Measurements from ENCODE around the gene CXCR6.

The CXCR6 gene

DNA sequence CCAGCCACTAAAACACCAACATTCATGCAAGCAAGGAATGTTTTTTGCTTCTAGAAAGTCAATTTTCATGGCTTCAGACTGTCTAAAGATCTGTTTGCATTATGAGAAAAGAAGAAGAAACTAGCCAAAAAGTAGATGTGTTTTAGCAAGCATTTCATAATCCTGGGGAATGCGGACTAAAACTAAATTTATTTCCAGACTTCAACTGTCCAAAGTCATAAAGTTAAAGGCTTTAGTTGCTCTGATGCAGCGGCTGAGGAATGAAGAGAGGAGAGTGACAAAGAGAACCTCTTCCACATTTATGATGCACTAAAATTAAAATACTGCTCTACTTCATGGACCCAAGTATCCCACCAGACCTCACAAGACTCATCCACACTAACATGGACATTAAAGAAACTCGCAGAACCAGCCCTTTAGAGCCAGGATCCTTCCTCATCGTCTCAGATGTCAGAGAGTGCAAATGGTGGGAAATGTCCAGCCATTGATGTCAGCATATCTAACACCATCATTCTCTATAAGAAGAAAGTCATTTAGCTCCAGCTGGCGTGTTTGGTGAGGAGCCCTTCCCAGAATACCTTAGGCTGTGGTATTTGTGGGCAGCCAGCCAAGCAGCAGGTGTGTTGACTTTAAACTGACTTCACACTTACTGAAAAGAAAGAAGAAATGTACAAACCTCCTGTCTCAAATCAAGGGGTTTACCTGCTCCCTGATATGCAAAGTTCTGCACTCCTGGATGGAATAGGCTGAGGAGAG is 34.9 kb downstream of the CXCR6 start:
- no peak for TF ChIP-seq ZNF274 (IDR thresholded peaks at IDR 0.05; ENCODE audit: low read depth, low read length)
- no peak overlapping the region for H3K4me3 ChIP-seq (ENCODE audit: low read length)

DNA sequence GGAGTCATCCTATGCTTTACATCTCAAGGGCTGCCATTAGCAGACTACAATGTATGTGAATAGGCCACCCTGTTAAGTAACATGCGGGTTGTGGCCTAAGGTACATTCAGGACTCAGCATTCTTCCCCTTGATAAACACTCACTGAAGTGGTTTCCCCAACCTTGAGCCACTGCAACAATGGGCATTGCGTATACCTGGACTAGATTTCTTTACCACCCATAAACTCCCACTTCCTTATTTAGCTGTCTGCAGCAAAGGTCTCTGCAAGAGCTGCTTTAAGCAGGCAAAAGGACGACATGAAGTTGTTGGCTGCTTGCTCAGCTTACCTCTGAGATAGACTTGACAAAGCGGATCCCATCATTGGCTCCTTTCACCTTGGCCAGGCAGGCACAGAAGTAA is 36.1 kb downstream of the CXCR6 start:
- H3K4me3 ChIP-seq (ENCODE audit: low read length): no peak overlapping the region
- no peak for TF ChIP-seq ZNF274 (IDR thresholded peaks at IDR 0.05; ENCODE audit: low read depth, low read length)

DNA sequence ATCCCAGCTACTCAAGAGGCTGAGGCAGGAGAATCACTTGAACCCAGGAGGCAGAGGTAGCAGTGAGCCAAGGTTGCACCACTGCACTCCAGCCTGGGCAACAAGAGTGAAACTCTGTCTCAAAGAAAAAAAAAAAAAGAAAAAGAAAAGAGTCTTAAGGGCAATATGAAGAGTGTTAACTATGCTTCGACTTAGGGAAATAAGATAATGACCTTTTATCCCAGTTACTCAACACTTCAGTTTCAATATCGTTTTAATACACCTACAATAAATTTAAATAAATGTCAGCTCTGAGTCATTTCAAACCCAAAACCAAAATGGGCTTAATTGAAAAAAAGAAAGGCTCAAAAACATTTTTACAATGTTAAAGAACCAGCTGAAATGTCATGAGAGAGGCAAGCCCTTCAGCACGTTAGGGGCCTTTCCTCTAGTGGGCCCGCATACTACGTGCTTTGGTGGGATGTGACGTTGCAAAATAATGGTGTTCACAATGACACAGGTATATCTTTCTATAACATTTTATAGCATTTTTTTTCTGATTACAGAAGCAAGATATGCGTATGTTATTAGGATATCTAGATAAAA is 37.1 kb downstream of the CXCR6 start:
- H3K4me3 ChIP-seq (ENCODE audit: low read length): no peak overlapping the region
- no peak for TF ChIP-seq ZNF274 (IDR thresholded peaks at IDR 0.05; ENCODE audit: low read depth, low read length)

DNA sequence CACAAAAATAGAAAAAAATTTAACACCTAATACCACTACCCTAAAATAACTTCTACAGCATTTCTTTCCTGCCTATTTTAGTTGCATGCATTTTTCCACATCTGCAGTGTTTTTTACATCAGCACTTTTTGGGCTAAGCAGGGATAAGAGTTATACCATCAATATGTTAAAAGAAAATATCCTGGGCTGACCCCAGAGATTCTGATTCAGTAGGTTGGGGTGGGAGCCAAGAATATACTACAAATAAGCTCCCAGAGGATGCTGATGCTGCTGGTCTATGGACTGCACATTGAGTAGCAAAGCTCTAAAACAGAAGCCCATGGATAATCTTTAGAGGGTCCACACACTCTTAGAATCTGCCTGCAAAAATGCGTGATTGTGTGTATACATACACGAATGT is 37.6 kb downstream of the CXCR6 start:
- no peak overlapping the region for H3K4me3 ChIP-seq (ENCODE audit: low read length)
- TF ChIP-seq ZNF274 (IDR thresholded peaks at IDR 0.05; ENCODE audit: low read depth, low read length): no peak

DNA sequence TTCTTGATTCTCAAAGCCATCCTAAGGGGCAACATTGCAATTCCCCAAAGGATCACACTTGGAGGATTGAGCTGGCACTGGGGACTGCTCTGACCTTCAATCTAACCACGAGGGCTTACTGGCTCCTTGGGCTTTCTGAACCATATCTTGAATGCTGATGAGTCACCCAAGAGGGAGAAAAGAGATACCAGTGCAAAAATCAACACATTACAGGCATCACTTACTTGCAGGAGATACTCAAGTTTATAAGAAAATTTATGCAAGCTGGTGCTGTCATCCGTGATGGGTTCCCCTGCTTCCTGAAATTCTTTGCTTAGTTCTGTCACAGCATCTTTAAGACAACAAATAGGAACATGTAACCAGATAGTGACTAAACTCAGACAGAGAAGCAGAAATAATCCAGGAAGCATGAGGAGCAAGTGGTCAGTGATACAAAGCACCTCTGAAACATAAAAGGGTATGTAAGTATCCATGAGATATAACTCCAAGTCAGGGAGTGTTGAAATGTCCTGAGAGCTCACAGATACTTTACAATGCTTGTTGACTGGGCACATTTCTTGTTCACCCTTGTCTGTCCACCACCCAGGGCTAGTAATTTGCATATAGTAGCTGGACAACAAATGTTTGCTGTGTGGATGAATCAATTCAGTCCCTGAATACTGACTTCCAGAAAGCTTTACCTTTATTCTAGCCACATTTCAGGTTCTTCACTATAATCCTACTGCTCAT is 38.2 kb downstream of the CXCR6 start:
- no peak for TF ChIP-seq ZNF274 (IDR thresholded peaks at IDR 0.05; ENCODE audit: low read depth, low read length)

DNA sequence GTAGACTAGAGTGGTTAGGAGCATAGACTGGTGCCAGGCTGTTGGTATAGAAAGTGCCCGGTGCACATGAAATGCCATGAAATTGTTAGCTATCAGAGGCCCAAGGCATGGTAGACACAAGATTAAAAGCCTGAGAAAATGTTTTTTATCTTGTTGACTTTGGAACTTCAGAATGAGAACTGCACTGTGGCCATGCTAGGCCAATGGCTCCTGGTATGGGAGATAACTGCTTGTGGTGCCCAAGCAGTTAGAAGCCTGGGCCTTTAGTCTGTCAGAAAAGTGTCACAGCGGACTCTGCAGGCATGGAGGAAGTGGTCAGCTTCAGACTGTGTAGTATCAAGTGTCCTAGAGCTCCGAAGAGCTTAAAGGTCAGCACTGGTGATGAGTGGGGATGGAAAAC is 40.5 kb downstream of the CXCR6 start:
- H3K4me3 ChIP-seq (ENCODE audit: low read length): no peak overlapping the region
- TF ChIP-seq ZNF274 (IDR thresholded peaks at IDR 0.05; ENCODE audit: low read depth, low read length): no peak

More for the DNA sequence above, 38.2 kb downstream of the CXCR6 start:
- no peak overlapping the region for H3K4me3 ChIP-seq (ENCODE audit: low read length)

DNA sequence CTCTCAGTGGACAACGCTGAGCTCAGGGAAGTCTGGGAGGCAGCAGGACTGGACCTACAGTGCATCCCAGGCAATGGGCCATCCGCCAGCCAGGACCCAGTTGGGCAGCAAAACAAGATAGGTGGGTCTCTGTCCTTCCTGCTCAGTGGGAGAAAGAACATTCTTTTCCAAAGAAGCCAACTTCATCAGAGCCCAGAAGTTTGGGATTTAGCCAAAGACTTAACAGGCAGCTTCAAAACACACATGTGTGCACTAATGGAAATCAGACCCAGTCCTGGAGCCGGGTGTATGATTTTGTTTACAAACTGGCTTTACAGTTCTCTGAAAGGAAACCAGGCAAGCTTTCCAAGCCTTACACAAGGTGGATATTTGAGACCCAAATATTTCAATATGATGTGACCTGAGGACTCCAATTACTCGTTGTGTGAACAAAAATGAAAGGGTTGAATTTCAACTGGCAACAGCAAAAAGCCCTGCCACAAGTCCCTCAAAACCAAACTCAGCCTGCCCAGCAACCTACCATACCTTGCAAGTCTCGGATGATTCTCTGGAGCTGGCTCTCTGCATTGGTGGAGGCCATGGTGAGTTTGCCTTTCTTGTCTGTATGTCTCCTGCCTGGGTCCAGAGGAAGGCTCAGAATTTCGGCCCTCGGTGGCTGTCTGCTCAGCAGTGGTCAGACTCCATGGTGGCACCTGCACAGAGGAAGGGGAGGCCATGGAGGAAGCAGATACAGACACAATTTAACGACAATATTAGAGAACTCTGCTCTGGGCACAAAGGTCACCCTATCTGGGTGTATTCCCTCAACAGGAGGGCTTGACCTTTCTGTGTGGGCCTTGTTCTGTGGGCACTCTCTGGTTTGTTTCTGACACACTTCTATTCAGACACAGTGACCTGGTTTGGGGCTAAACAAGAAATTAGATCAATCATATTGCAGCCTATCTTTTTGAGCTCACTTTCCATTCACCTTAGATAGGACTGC is 41.4 kb downstream of the CXCR6 start:
- no peak overlapping the region for H3K4me3 ChIP-seq (ENCODE audit: low read length)
- no peak for TF ChIP-seq ZNF274 (IDR thresholded peaks at IDR 0.05; ENCODE audit: low read depth, low read length)

DNA sequence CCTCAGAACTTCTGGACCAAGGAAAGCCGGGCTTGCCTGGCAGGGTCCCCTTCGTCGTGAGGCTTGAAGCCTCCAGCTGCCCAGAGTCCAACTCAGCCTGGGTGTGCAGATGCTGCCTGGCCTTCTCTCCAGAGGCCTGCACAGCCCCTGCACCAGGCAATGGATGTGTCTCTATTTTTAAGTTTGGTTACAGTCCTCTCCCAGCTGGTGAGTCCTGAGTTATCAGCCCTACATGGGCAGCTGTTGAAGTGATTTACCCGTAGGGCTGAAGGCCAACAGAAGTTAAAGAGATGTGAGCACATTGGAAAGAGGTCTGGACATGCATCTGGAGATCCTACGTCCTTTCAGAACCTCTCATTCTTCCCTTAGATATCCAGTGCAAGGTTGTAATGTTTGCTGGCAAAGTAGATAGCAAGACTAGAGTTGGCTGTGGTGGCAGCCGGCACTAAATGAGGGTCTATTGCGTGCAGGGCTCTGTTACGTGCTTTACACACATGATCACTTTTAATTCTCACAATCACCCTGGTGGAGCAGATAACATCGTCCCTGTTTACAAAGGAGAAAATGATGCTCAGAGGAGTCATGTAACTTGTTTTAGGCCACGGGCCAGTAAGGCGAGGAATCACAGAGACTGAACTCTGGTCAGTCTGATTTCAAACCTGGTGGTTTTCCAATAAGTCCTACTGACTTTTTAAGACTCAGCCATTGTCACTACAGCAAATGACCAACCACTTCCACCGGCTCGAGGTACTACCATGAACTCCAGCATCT is 42.5 kb downstream of the CXCR6 start:
- TF ChIP-seq ZNF274 (IDR thresholded peaks at IDR 0.05; ENCODE audit: low read depth, low read length): no peak
- no peak overlapping the region for H3K4me3 ChIP-seq (ENCODE audit: low read length)

DNA sequence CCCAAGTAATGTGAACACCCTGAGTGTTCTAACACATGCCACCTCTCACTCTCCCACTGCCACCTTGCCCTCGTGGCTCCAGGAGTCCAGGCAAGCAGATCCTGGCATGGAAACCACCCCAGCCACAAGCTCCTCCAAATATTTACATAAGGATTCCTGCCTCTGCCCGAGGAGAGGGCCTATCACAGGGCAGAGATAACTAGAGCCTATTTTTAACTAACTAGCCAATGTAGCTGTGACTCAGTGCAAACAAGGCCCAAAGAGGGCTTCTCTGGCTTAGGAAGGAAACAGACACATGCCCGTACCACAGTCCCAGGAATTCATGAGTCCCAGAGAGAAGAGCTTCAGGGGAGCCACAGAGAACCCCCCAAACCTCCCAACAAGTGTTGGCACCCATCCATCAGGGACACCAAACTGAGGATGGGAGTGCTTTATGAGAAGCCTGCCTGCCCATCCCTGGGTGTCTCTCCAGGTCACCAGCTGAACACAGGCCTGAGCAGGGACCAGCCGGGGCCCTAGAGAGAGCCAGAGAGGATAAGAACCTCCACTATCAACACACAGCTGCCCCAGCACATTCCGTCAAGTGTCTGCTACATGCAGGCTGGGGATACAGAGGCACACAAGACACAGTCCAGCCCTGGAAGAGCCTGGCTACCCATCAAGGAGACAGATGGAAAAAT is 43.2 kb downstream of the CXCR6 start:
- TF ChIP-seq ZNF274 (IDR thresholded peaks at IDR 0.05; ENCODE audit: low read depth, low read length): no peak
- no peak overlapping the region for H3K4me3 ChIP-seq (ENCODE audit: low read length)

DNA sequence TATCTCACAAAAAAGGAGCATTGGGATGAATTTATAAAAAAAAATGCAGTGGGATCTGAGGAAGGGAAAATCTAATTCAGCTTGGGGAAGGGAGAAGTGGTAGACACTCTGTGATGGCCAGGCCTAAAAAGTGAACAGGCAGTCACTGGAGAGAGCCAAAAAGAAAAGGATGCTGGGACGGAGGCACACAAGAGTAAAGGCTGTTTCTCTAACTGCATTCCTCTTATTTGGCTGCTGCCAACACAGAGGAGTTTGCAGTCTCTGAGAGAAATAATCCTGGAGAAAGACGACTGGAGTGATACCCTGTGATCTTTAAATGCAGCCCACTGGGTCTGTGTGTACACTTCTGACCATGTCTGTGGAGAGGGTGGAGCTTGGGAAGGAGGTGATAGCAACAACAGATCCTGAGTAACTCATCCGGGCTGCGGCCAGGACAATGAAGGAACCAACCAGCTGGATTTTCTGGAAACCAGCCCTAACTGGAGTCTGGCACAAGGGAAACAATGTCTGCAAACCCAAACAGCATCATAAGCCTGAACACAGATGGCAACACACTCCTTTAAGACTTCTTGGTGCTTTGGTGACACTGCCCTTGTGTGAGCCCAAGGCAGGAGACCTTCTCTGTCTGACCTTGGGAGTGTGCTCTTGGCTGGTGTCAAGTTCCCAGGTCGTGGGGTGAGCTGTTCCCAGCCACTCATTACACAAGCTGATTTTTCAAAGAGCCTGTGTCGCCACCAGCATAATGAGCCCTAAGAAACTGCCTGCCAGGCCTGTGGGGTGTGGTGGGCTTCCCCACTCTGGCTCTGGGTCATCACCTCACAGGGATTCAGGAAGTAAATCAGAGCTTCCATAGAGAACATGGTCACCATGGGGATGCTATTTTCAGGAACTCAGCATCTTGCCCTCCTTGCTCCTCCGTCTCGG is 44.4 kb downstream of the CXCR6 start:
- no peak overlapping the region for H3K4me3 ChIP-seq (ENCODE audit: low read length)
- TF ChIP-seq ZNF274 (IDR thresholded peaks at IDR 0.05; ENCODE audit: low read depth, low read length): no peak

DNA sequence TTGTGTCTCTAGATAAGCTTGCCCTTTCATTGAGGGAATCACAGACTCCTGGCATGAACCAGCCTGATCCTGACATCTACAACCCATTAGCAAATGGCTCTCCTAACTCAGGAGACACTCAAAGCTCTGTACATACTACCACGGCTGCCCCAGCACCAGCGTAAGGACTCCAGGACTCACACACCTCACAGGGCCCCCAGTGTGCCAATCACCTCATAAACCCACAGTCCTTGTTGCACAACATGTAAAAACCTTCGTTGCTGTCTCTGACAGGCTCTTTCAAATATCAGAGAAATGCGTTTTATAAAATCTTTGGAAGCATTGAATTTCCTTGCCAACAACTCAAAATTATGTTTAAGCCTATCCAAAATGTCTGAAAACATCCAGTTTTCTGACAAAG is 45.1 kb downstream of the CXCR6 start:
- no peak for TF ChIP-seq ZNF274 (IDR thresholded peaks at IDR 0.05; ENCODE audit: low read depth, low read length)
- H3K4me3 ChIP-seq (ENCODE audit: low read length): no peak overlapping the region

DNA sequence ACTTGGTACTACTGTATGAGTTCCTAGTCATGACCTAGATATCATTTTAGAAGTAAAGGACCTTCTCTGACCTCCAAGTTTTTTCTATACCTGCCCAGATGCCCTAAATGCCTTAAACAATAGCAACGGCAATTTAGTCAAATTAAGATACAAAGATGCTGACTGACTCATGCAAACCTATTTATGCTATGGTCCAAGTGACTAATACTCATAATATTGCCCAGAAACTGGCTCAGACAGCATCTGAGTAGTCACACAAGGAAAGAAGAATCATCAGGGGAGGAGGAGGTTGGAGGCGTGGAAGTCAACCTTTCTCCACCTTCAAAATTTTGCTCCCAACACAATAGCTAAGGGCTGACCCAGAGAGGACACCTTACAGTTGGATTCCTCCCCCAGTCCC is 45.5 kb downstream of the CXCR6 start:
- TF ChIP-seq ZNF274 (IDR thresholded peaks at IDR 0.05; ENCODE audit: low read depth, low read length): no peak
- H3K4me3 ChIP-seq (ENCODE audit: low read length): no peak overlapping the region
